PFSK-1 (cell line): ENCODE results near the gene NSMCE1.

ENCODE experiments used
- FOXP2 ChIP-seq: optimal IDR thresholded peaks from 2 replicates; pipeline ENCODE3; 2011; ENCODE audit warnings: borderline replicate concordance, control low read depth, inconsistent platforms; ENCODE audit not compliant: insufficient read depth; ENCODE audit errors: extremely low read length, extremely low read depth
- POLR2AphosphoS5 ChIP-seq: IDR thresholded peaks from 2 replicates; pipeline ENCODE4 v1.6.1; 2012; ENCODE audit warnings: low read depth, mild to moderate bottlenecking, control low read depth, low read length, moderate library complexity
- REST ChIP-seq, 2 experiments: IDR thresholded peaks; 2 replicates each; pipeline versions ENCODE4 v1.6.1 to v1.8.0; 2011 to 2012; ENCODE audit warnings: low read depth in 2 of 2, low read length in 2 of 2, control low read depth in 1 of 2, inconsistent platforms in 1 of 2, mild to moderate bottlenecking in 1 of 2, moderate library complexity in 1 of 2; ENCODE audit not compliant: insufficient read depth in 1 of 2
- SIN3A ChIP-seq: IDR thresholded peaks from 2 replicates; pipeline ENCODE4 v1.6.1; 2012; ENCODE audit warnings: mild to moderate bottlenecking, low read length, moderate library complexity, borderline replicate concordance; ENCODE audit not compliant: insufficient read depth
- TAF1 ChIP-seq: IDR thresholded peaks from 2 replicates; pipeline ENCODE4 v1.6.1; 2012; ENCODE audit warnings: low read length, control low read depth, borderline replicate concordance; ENCODE audit not compliant: insufficient read depth

The NSMCE1 gene

DNA sequence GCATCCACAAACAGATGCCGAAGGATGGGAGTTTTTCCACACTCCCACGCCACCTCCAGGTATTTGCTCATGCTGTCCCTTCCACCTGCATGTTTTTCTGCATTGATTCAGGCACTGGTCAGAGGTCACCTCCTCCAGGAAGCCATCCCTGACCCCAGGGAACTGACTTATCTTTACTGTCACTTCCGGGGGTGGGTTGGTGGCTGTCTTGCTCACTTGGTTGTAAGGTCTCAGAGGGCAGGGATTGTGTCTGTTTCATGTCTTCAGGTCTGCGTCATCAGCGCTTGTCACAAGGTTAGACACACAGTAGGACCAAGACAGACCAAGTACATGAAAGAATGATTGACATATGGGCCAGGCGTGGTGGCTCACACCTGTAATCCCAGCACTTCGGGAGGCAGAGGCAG is 43.3 kb upstream of the NSMCE1 start:
- TF ChIP-seq REST (IDR thresholded peaks at IDR 0.05; ENCODE audit: insufficient read depth in 1 of 2, low read depth in 2 of 2, low read length in 2 of 2): no peak
- no peak for TF ChIP-seq SIN3A
- no peak for TF ChIP-seq POLR2AphosphoS5
- TF ChIP-seq FOXP2: no peak
- TF ChIP-seq TAF1: no peak

GRCh38 chr16:27311448-27311830 is 42.9 kb upstream of the NSMCE1 start:
- TF ChIP-seq FOXP2 (no peak), POLR2AphosphoS5 (no peak), REST (IDR thresholded peaks at IDR 0.05; ENCODE audit: insufficient read depth in 1 of 2, low read depth in 2 of 2, low read length in 2 of 2) (no peak), SIN3A (no peak), TAF1 (no peak)

- TF ChIP-seq TAF1: no peak
- TF ChIP-seq FOXP2: no peak
- TF ChIP-seq REST (IDR thresholded peaks at IDR 0.05; ENCODE audit: insufficient read depth in 1 of 2, low read depth in 2 of 2, low read length in 2 of 2): no peak
- TF ChIP-seq POLR2AphosphoS5: no peak
- no peak for TF ChIP-seq SIN3A
These were observed 42.2 kb upstream of the NSMCE1 start for GRCh38 chr16:27310576-27311447.

DNA sequence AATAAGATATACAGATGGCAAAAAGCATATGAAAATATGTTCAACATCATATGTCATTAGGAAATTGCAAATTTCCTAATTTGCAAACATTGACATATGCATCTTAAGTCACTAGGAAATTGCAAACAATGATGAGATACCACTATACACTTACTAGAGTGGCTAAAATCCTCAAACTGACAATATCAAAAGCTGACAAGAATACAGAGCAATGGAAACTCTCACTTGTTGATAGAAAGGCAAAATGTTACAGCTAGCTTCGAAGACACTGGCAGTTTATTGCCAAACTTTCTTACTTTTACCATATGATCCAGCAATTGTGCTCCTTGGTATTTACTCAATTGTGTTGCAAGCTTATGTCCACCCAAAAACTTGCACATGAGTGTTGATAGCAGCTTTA is 40.2 kb upstream of the NSMCE1 start:
- TF ChIP-seq POLR2AphosphoS5: no peak
- no peak for TF ChIP-seq FOXP2
- no peak for TF ChIP-seq REST (IDR thresholded peaks at IDR 0.05; ENCODE audit: insufficient read depth in 1 of 2, low read depth in 2 of 2, low read length in 2 of 2)
- no peak for TF ChIP-seq TAF1
- no peak for TF ChIP-seq SIN3A
